ENCODE measurements around the gene GPR157. TPM values are rescaled to one million over a fixed set of nuclear protein-coding genes. Genes with fewer than 3 reads are reported as not detected.

Gene GPR157
- total RNA-seq, 1 donor from 2014 or later: 1.6 TPM

DNA sequence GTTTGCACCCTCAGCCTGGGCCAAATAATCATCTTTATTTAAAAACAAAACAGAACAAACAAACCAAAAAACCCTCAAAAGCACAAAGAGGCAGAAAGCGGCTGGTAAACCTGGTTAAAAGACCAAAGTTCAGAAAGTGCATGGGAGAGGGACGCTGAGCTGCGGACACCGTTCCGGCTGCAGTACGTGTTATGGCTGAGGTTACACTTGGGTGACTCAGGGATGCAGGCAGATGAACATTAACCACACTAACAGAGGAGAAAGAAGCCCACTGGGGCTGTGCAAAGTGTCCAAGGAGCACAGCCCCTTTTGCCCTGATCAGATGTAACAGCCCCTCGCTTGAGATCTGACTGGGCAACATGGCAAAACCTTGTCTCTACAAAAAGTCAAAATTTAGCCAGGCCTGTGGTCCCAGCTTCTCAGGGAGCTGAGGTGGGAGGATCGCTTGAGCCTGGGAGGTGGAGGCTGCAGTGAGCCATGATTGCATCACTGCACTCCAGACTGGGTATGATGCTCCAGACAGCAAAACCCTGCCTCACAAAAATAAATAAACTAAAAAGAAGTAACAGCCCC is 28.3 kb downstream of the GPR157 start:
- no peak for DNase-seq (ENCODE audit: low spot score)
- TF ChIP-seq, protein P1, sequence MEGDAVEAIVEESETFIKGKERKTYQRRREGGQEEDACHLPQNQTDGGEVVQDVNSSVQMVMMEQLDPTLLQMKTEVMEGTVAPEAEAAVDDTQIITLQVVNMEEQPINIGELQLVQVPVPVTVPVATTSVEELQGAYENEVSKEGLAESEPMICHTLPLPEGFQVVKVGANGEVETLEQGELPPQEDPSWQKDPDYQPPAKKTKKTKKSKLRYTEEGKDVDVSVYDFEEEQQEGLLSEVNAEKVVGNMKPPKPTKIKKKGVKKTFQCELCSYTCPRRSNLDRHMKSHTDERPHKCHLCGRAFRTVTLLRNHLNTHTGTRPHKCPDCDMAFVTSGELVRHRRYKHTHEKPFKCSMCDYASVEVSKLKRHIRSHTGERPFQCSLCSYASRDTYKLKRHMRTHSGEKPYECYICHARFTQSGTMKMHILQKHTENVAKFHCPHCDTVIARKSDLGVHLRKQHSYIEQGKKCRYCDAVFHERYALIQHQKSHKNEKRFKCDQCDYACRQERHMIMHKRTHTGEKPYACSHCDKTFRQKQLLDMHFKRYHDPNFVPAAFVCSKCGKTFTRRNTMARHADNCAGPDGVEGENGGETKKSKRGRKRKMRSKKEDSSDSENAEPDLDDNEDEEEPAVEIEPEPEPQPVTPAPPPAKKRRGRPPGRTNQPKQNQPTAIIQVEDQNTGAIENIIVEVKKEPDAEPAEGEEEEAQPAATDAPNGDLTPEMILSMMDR (IDR thresholded peaks at IDR 0.05): no peak
- TF ChIP-seq EZH2 (IDR thresholded peaks at IDR 0.05): no peak
- no peak for TF ChIP-seq EZH2phosphoT487 (IDR thresholded peaks at IDR 0.05)
- H3K4me2 ChIP-seq: no peak overlapping the region

DNA sequence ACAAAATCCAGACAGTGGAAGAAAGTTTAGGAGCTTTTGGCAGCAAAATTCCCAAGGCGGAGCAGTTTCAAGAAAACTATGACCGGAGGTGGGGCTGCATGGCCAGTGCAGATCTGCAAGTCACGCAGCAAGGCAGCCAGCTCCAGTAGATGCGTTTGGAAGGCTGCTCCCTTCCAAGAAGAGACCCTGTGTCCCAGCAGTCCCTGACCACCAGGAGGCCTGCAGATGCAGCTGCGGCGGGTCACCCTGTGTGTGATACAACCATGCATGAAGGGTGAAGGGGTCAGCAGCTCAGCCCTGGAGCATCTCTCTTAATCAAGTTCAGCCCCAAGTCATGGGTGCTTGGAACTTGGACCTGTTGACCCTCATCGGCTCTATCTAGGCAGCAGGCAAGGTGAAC is 29.3 kb downstream of the GPR157 start:
- Mint-ChIP-seq H3K4me1 (peaks cover 5% of the 10 kb centered on the region), H3K36me3 (peaks cover 4% of the 10 kb centered on the region), H3K27me3 (ENCODE audit: insufficient read depth, low read depth) (peaks cover 4% of the 10 kb centered on the region), H3K9me3 (peaks cover 16% of the 10 kb centered on the region), H3K4me3 (no peak overlapping the region), H3K27ac (no peak overlapping the region)
- H2AFZ ChIP-seq (replicated peaks): no peak overlapping the region
- peaks cover 4% of the 10 kb centered on the region for H3F3A ChIP-seq (ENCODE audit: low read depth)
- no peaks in the 10 kb centered on the region for H3K79me2 ChIP-seq (ENCODE audit: low read depth)
- H3K4me2 ChIP-seq: no peak overlapping the region
- TF ChIP-seq EZH2 (IDR thresholded peaks at IDR 0.05) (no peak), EZH2phosphoT487 (IDR thresholded peaks at IDR 0.05) (no peak)
- TF ChIP-seq, protein P1 (IDR thresholded peaks at IDR 0.05): peak; percentile 6
- H3K27me3 ChIP-seq: no peaks in the 10 kb centered on the region
- peaks cover 7% of the 10 kb centered on the region for H3K9me3 ChIP-seq (ENCODE audit: low read depth)
- H3K4me3 ChIP-seq: no peak overlapping the region
- no peaks in the 10 kb centered on the region for H4K20me1 ChIP-seq (ENCODE audit: low read depth)
- H3K27ac ChIP-seq: no peak overlapping the region
- H3K4me1 ChIP-seq: no peaks in the 10 kb centered on the region
- no peak overlapping the region for H3K9ac ChIP-seq
- DNase-seq (ENCODE audit: low spot score): no peak
- no peaks in the 10 kb centered on the region for H3K36me3 ChIP-seq

More for the DNA sequence above, 28.3 kb downstream of the GPR157 start:
- Mint-ChIP-seq H3K4me3 (no peak overlapping the region), H3K36me3 (peaks cover 4% of the 10 kb centered on the region), H3K4me1 (peaks cover 5% of the 10 kb centered on the region), H3K9me3 (peaks cover 9% of the 10 kb centered on the region), H3K27me3 (ENCODE audit: insufficient read depth, low read depth) (peaks cover 5% of the 10 kb centered on the region), H3K27ac (no peak overlapping the region)
- H4K20me1 ChIP-seq (ENCODE audit: low read depth): no peaks in the 10 kb centered on the region
- no peaks in the 10 kb centered on the region for H3K27me3 ChIP-seq
- peaks cover 4% of the 10 kb centered on the region for H3F3A ChIP-seq (ENCODE audit: low read depth)
- H3K9ac ChIP-seq: no peak overlapping the region
- H2AFZ ChIP-seq (replicated peaks): no peak overlapping the region
- no peak overlapping the region for H3K4me3 ChIP-seq
- no peaks in the 10 kb centered on the region for H3K79me2 ChIP-seq (ENCODE audit: low read depth)
- H3K36me3 ChIP-seq: no peaks in the 10 kb centered on the region
- no peak overlapping the region for H3K27ac ChIP-seq
- H3K9me3 ChIP-seq (ENCODE audit: low read depth): peaks cover 7% of the 10 kb centered on the region
- H3K4me1 ChIP-seq: no peaks in the 10 kb centered on the region

DNA sequence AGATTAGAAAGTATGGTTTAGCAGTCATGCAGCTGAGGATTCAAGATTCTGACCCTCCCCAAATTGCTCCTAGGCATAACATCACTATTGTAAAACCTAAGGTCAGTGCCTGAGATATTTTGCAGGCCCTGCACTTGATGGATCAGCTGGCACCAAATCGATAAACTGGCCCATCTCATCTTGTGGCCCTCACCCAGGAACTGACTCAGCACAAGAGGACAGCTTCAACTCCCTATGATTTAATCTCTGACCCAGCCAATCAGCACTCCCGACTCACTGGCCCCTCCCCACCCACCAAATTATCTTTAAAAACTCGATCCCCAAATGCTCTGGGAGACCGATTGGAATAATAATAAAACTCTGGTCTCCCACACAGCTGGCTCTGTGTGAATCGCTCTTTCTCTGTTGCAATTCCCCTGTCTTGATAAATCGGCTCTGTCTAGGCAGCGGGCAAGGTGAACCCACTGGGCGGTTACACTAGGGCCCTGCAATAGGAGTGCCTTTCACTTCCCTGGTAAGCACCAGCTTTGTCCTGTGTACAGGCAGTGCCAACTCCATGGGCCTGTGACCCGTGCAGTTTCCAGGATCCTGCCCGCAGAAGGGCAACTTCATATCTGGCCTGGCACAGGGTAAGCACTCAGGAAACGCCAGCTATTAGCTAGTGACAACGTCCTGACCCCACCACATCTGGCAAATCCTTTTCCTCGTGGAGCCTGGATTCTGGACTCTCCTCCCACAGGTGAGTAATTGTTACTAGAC is 30.8 kb downstream of the GPR157 start:
- H2AFZ ChIP-seq (replicated peaks): no peak overlapping the region
- no peak overlapping the region for H3K27ac ChIP-seq
- H3F3A ChIP-seq (ENCODE audit: low read depth): peaks cover 4% of the 10 kb centered on the region
- H3K9me3 ChIP-seq (ENCODE audit: low read depth): peaks cover 7% of the 10 kb centered on the region
- Mint-ChIP-seq H3K27ac (no peak overlapping the region), H3K27me3 (ENCODE audit: insufficient read depth, low read depth) (peaks cover 5% of the 10 kb centered on the region), H3K4me3 (peak overlapping the region; percentile 41), H3K36me3 (peaks cover 4% of the 10 kb centered on the region), H3K9me3 (peaks cover 17% of the 10 kb centered on the region), H3K4me1 (peaks cover 5% of the 10 kb centered on the region)
- no peaks in the 10 kb centered on the region for H3K27me3 ChIP-seq
- TF ChIP-seq, protein P1 (IDR thresholded peaks at IDR 0.05): no peak
- TF ChIP-seq EZH2 (IDR thresholded peaks at IDR 0.05) (no peak), EZH2phosphoT487 (IDR thresholded peaks at IDR 0.05) (no peak)
- H3K4me3 ChIP-seq: no peak overlapping the region
- H3K9ac ChIP-seq: no peak overlapping the region
- H3K4me1 ChIP-seq: no peaks in the 10 kb centered on the region
- H4K20me1 ChIP-seq (ENCODE audit: low read depth): no peaks in the 10 kb centered on the region
- no peaks in the 10 kb centered on the region for H3K36me3 ChIP-seq
- DNase-seq (ENCODE audit: low spot score): no peak
- no peaks in the 10 kb centered on the region for H3K79me2 ChIP-seq (ENCODE audit: low read depth)
- no peak overlapping the region for H3K4me2 ChIP-seq
